ENCODE measurements around the gene GLS. TPM values are rescaled to one million over a fixed set of nuclear protein-coding genes. Genes with fewer than 3 reads are reported as not detected.
A peak's percentile ranks its signal among the peaks of the same experiment; 100 is the strongest.
"Not testable (repeated sequence)": the region's sequence is repeated elsewhere in the genome, so short reads cannot be mapped to it uniquely, and the experiment has no call there.

The GLS gene
- total RNA-seq, 4 donors from 2014 or later, result 12.4 to 32.6 (median 21.8) TPM

DNA sequence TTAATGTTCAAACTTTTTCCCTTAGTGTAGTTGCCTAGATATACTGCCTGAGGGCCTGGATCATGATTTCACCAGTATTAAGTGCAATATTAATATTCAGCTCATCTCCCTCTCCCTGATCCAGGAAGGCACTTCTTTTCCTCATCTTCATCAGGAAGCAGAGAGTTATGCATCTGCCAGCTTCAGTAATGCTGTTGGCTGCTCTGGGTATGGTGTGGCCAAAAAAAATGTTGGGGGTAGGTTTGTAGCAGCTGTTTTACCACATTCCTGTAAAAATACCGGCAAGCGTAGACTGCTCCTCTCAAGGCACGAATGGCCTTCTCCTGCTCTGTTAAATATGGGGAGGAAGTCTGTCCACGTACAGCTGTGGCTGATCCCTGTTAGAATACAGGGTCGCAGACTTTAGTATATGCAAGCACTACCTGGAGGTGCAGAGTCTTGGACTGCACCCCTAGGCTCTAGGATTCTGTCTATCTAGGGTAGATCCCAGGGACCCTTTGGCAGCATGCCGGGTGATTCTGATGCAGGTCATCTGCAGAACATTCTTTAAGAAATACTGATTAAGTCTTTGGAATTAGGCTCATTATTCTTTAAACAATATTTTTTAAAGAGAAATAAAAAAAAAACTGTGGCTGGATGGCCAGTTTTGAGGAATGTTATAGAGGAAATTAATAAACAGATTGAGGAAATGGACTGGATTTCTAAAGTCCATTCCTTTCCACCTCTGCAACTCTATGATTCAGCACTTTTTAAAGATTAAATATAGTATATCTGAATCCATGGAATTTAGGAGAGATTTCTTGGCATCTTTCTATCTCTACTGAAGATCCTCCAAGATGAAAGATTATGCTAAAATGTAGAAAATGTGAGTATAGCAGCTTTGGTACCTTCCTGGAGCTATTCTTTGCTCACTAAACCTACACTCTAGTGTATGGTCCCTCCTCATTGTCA lies 21.0 kb upstream of the GLS start:
- H3K4me1 ChIP-seq, result peaks cover 9 to 10% of the 10 kb centered on the region in 2 donors
- intact Hi-C loops (cut with DNase I; ENCODE audit: low total_unique reads), result loop anchor here (10.0 kb wide), 1 partner anchor 65 kb away; no protein-coding TSS in a partner anchor
- TF ChIP-seq, protein P1, sequence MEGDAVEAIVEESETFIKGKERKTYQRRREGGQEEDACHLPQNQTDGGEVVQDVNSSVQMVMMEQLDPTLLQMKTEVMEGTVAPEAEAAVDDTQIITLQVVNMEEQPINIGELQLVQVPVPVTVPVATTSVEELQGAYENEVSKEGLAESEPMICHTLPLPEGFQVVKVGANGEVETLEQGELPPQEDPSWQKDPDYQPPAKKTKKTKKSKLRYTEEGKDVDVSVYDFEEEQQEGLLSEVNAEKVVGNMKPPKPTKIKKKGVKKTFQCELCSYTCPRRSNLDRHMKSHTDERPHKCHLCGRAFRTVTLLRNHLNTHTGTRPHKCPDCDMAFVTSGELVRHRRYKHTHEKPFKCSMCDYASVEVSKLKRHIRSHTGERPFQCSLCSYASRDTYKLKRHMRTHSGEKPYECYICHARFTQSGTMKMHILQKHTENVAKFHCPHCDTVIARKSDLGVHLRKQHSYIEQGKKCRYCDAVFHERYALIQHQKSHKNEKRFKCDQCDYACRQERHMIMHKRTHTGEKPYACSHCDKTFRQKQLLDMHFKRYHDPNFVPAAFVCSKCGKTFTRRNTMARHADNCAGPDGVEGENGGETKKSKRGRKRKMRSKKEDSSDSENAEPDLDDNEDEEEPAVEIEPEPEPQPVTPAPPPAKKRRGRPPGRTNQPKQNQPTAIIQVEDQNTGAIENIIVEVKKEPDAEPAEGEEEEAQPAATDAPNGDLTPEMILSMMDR (IDR thresholded peaks at IDR 0.05 in 4 of 5, conservative IDR thresholded peaks at IDR 0.05 in 1 of 5), result no peak
- TF ChIP-seq POLR2A (IDR thresholded peaks at IDR 0.05), result no peak
- H3K9me3 ChIP-seq, result no peaks in the 10 kb centered on the region
- ATAC-seq, result no peak
- no peak overlapping the region for H3K27ac ChIP-seq
- H3K36me3 ChIP-seq, result no peaks in the 10 kb centered on the region
- no peaks in the 10 kb centered on the region for H3K27me3 ChIP-seq
- in situ Hi-C loops (cut with MboI; ENCODE audit: low sequenced_read_pairs in 4 of 4), result no loop called here
- no peak overlapping the region for H3K4me3 ChIP-seq
- no peak for DNase-seq

- Histone ChIP-seq H3K4me1 (peaks cover 9 to 10% of the 10 kb centered on the region in 2 donors), H3K27ac (no peak overlapping the region), H3K9me3 (no peaks in the 10 kb centered on the region), H3K4me3 (no peak overlapping the region), H3K27me3 (no peaks in the 10 kb centered on the region), H3K36me3 (no peaks in the 10 kb centered on the region)
- ATAC-seq (no peak), DNase-seq (no peak)
- intact Hi-C loops (cut with DNase I; ENCODE audit: low total_unique reads) (no loop called here), in situ Hi-C loops (cut with MboI; ENCODE audit: low sequenced_read_pairs in 4 of 4) (no loop called here)
- TF ChIP-seq, protein P1 (IDR thresholded peaks at IDR 0.05 in 4 of 5, conservative IDR thresholded peaks at IDR 0.05 in 1 of 5), result no peak
- no peak for TF ChIP-seq POLR2A (IDR thresholded peaks at IDR 0.05)
Observed at GRCh38 chr2:190860985-190861680, 19.5 kb upstream of the GLS start.

- H3K27ac ChIP-seq; DNase-seq; ATAC-seq; in situ Hi-C loops (cut with MboI; ENCODE audit: low sequenced_read_pairs in 4 of 4); intact Hi-C loops (cut with DNase I; ENCODE audit: low total_unique reads); H3K9me3 ChIP-seq; H3K4me1 ChIP-seq; H3K36me3 ChIP-seq; H3K27me3 ChIP-seq; H3K4me3 ChIP-seq: not testable (repeated sequence)
Observed at GRCh38 chr2:190862128-190862527, 18.5 kb upstream of the GLS start.

- no peaks in the 10 kb centered on the region for H3K9me3 ChIP-seq
- intact Hi-C loops (cut with DNase I; ENCODE audit: low total_unique reads), result no loop called here
- peaks cover 9 to 10% of the 10 kb centered on the region in 2 donors for H3K4me1 ChIP-seq
- DNase-seq (no peak), ATAC-seq (no peak)
- TF ChIP-seq POLR2A (IDR thresholded peaks at IDR 0.05), result no peak
- TF ChIP-seq, protein P1 (IDR thresholded peaks at IDR 0.05 in 4 of 5, conservative IDR thresholded peaks at IDR 0.05 in 1 of 5), result no peak
- in situ Hi-C loops (cut with MboI; ENCODE audit: low sequenced_read_pairs in 4 of 4), result no loop called here
- no peaks in the 10 kb centered on the region for H3K27me3 ChIP-seq
- no peak overlapping the region for H3K27ac ChIP-seq
- H3K36me3 ChIP-seq, result no peaks in the 10 kb centered on the region
- no peak overlapping the region for H3K4me3 ChIP-seq
Observed at GRCh38 chr2:190862571-190862991, 18.0 kb upstream of the GLS start.

DNA sequence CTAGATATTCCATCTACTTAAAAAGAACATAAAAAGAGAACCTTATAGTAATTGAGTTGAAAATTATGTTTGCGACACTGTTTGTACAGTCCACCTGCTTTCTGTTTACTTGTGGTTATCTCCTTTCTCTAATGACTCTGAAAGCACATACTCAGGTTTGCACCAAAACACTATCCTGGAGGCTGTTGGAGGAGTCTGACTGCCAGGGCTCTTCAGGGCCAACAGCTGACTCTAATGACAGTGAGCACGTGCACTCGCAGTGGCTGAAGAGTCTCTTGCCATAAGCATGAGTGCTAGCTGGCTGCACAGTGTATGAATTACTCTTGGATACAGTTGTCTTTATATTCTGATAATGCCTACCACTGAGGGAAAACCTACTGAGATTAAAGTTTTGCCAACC lies 16.7 kb upstream of the GLS start:
- no peaks in the 10 kb centered on the region for H3K36me3 ChIP-seq
- H3K9me3 ChIP-seq, result no peaks in the 10 kb centered on the region
- peak in 1 of 2 donors; percentile 20 for DNase-seq
- H3K27ac ChIP-seq, result no peak overlapping the region
- peak in 1 of 2 donors; percentile 89 for ATAC-seq
- no peaks in the 10 kb centered on the region for H3K27me3 ChIP-seq
- TF ChIP-seq, protein P1 (IDR thresholded peaks at IDR 0.05 in 4 of 5, conservative IDR thresholded peaks at IDR 0.05 in 1 of 5), result no peak
- TF ChIP-seq POLR2A (IDR thresholded peaks at IDR 0.05), result no peak
- no peak overlapping the region for H3K4me3 ChIP-seq
- intact Hi-C loops (cut with DNase I; ENCODE audit: low total_unique reads), result no loop called here
- peaks cover 9 to 10% of the 10 kb centered on the region in 2 donors for H3K4me1 ChIP-seq
- in situ Hi-C loops (cut with MboI; ENCODE audit: low sequenced_read_pairs in 4 of 4), result no loop called here

Data from gastrocnemius medialis (tissue), 4 donors.